GM12878 (cell line): ENCODE results near the gene GPSM3. TPM values are rescaled to one million over a fixed set of nuclear protein-coding genes. Genes with fewer than 3 reads are reported as not detected.

Experiments used
- ATAC-seq: fragments of 200-7000 bp; cut with Tn5 transposase; 3 replicates; pipeline ENCODE4 v1.9.1; 2020; ENCODE audit warnings: mild to moderate bottlenecking, moderate library complexity
- BruUV-seq: library from RNA; stranded (reverse); fragments of 400-500 nt; replicated peaks from 2 replicates; lab custom pipeline; 2021; lab: Mats Ljungman, UMichigan
- CTCF ChIA-PET: fragments of 300-600 bp; sonication (Branson Sonifier 250); formaldehyde crosslinking; extraction: SDS; loops from one replicate; lab custom pipeline; 2021; ENCODE audit warnings: inconsistent platforms; lab: Yijun Ruan, JAX
- POLR2A ChIA-PET: fragments of 350-600 bp; formaldehyde crosslinking; extraction: SDS; loops from one replicate; lab custom pipeline; 2021; ENCODE audit warnings: inconsistent platforms; lab: Charles Lee
- RAD21 ChIA-PET: fragments of 300-600 bp; sonication (Branson Sonifier 250); formaldehyde crosslinking; loops from one replicate; lab custom pipeline; 2023; ENCODE audit warnings: antibody characterized with exemption; ENCODE audit not compliant: unreplicated experiment; lab: Charles Lee
- SMC1A ChIA-PET: fragments of 300-600 bp; sonication (Branson Sonifier 250); formaldehyde crosslinking; loops from one replicate; lab custom pipeline; 2023; ENCODE audit not compliant: unreplicated experiment, uncharacterized antibody; lab: Charles Lee
- DNase-seq: peaks from one replicate; pipeline ENCODE4 v3.0.0-alpha.2; 2011; ENCODE audit warnings: low read depth, low spot score
- FAIRE-seq: peaks from 3 replicates; lab custom pipeline; 2011; peaks lifted over from hg19 to GRCh38; lab: Jason Lieb, UNC
- H2AFZ ChIP-seq: 2 replicates; pipeline ENCODE4 v1.6.0; 2011; ENCODE audit warnings: low read depth, low read length, control low read depth; ENCODE audit not compliant: control insufficient read depth
- H3K27ac ChIP-seq: 2 replicates; pipeline ENCODE4 v1.5.1; 2011; ENCODE audit warnings: control low read depth; ENCODE audit not compliant: control insufficient read depth, insufficient read depth
- H3K27me3 ChIP-seq, 2 experiments: replicated peaks in 1 of 2; 2 replicates each; pipeline versions ENCODE4 v1.6.0 to v1.6.1; 2011; ENCODE audit warnings: low read length in 1 of 2; ENCODE audit not compliant: control insufficient read depth in 2 of 2, insufficient read depth in 2 of 2
- H3K36me3 ChIP-seq, 2 experiments: 2 replicates each; pipeline ENCODE4 v1.5.1; 2011; ENCODE audit warnings: low read length in 1 of 2; ENCODE audit not compliant: control insufficient read depth in 2 of 2, insufficient read depth in 2 of 2
- H3K4me1 ChIP-seq: 2 replicates; pipeline ENCODE4 v1.6.1; 2011; ENCODE audit warnings: mild to moderate bottlenecking, low read length, moderate library complexity, mixed read lengths; ENCODE audit not compliant: control insufficient read depth, insufficient read depth
- H3K4me2 ChIP-seq: 2 replicates; pipeline ENCODE4 v1.6.0; 2011; ENCODE audit warnings: control low read depth; ENCODE audit not compliant: control insufficient read depth, insufficient read depth
- H3K4me3 ChIP-seq: fragments of 200-600 bp; sonication (generic); 2 replicates; pipeline ENCODE4 v1.5.1; 2016
- H3K79me2 ChIP-seq: 2 replicates; pipeline ENCODE4 v1.6.0; 2011; ENCODE audit warnings: low read length; ENCODE audit not compliant: control insufficient read depth, insufficient read depth
- H3K9ac ChIP-seq: 2 replicates; pipeline ENCODE4 v1.8.0; 2011; ENCODE audit warnings: low read length, control low read depth, mixed read lengths; ENCODE audit not compliant: control insufficient read depth, insufficient read depth
- H3K9me3 ChIP-seq: replicated peaks from 3 replicates; pipeline ENCODE4 v1.5.1; 2011; ENCODE audit warnings: mild to moderate bottlenecking, low read length; ENCODE audit not compliant: control insufficient read depth, insufficient read depth
- H4K20me1 ChIP-seq: 2 replicates; pipeline ENCODE4 v1.6.0; 2011; ENCODE audit not compliant: control insufficient read depth, insufficient read depth
- FOXM1 ChIP-seq: IDR thresholded peaks from 2 replicates; pipeline ENCODE4 v1.6.1; 2012; ENCODE audit warnings: low read depth, mild to moderate bottlenecking, inconsistent platforms, low read length, moderate library complexity
- NR2C2 ChIP-seq: IDR thresholded peaks from 2 replicates; pipeline ENCODE4 v1.6.1; 2011; ENCODE audit warnings: borderline replicate concordance, low read depth; ENCODE audit not compliant: control insufficient read depth, insufficient read length
- ZNF384 ChIP-seq: IDR thresholded peaks from 2 replicates; pipeline ENCODE4 v1.6.1; 2012; ENCODE audit warnings: low read depth, mild to moderate bottlenecking, low read length, improper control_type of control experiment, borderline replicate concordance
- WGBS: methylation state at CpG from one replicate; pipeline ENCODE4 v1.1.6; 2016; ENCODE audit warnings: low lambda C conversion rate; ENCODE audit not compliant: insufficient replicate concordance, insufficient coverage; ENCODE audit errors: missing lambda C conversion rate; 5-methylcytosine and 5-hydroxymethylcytosine counted together
- in situ Hi-C: fragments of 300-500 bp; cut with MboI; formaldehyde crosslinking; loops from 9 replicates; pipeline ENCODE4 v1.14.3; 2018; ENCODE audit warnings: mixed read lengths
- intact Hi-C: fragments of 100-400 bp; cut with micrococcal nuclease; formaldehyde crosslinking; loops from one replicate; pipeline ENCODE4 v1.14.2; 2022; ENCODE audit not compliant: unreplicated experiment
- polyA plus RNA-seq, 11 experiments: library from polyadenylated mRNA; depleted of rRNA in 4 of 11; unstranded in 6 of 11; stranded (reverse) in 5 of 11; fragments of >200 nt; fragmentation: Nextera tagmentation in 4 of 11; fragmentation: Illumina TruSeq in 1 of 11; extraction: Ambion mirVana in 4 of 11; extraction: Trizol in 1 of 11; gene quantifications; 1 replicate in 1 of 11; 2 replicates in 10 of 11; pipeline versions ENCODE4 v1.2.1 to v1.2.3, GENCODE V29; 2011 to 2016; ENCODE audit warnings: inconsistent platforms in 2 of 11, missing spikeins in 2 of 11, low read depth in 1 of 11
- total RNA-seq, 4 experiments: library from RNA; depleted of rRNA in 3 of 4; stranded (reverse); fragments of >200 nt in 3 of 4; fragmentation: Illumina TruSeq in 1 of 4; extraction: Trizol in 1 of 4; gene quantifications; 2 replicates each; pipeline versions ENCODE4 v1.2.1 to v1.2.3, GENCODE V29; 2013 to 2021
- TF ChIP-seq, protein P1 (sequence below): IDR thresholded peaks from 2 replicates; pipeline ENCODE4 v1.6.1; 2011; ENCODE audit warnings: borderline replicate concordance, low read depth, mild to moderate bottlenecking, moderate library complexity, low read length; ENCODE audit not compliant: insufficient read depth, poor library complexity, severe bottlenecking

Gene GPSM3
- total and polyA plus RNA-seq, 10 of the 15 experiments (the other 5 are each of a cell fraction or from before 2014, with no cell fraction given) = 22.0 to 137 (median 113) TPM

DNA sequence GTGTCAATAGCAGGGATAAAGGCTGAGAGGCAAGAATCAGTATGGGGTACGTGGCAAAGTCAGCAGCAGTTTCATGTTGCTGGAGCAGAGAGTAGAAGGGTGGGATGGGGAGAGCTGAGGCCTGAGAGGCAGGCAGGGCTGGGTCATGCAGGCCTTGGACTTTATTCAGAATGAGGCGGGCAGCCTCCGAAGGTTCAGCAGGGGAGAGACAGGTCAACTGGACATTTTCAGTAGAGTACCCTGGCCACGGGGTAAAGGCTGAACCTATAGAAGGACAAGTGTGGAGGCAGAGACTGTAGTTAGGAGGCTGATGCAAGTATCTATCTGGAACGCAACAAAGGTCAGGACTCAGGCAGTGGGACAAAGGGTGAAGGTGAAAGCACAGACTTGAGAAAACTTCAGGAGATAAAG, 17.8 kb upstream of the GPSM3 start (continued):
- TF ChIP-seq, protein P1, sequence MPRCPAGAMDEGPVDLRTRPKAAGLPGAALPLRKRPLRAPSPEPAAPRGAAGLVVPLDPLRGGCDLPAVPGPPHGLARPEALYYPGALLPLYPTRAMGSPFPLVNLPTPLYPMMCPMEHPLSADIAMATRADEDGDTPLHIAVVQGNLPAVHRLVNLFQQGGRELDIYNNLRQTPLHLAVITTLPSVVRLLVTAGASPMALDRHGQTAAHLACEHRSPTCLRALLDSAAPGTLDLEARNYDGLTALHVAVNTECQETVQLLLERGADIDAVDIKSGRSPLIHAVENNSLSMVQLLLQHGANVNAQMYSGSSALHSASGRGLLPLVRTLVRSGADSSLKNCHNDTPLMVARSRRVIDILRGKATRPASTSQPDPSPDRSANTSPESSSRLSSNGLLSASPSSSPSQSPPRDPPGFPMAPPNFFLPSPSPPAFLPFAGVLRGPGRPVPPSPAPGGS = no peak

DNA sequence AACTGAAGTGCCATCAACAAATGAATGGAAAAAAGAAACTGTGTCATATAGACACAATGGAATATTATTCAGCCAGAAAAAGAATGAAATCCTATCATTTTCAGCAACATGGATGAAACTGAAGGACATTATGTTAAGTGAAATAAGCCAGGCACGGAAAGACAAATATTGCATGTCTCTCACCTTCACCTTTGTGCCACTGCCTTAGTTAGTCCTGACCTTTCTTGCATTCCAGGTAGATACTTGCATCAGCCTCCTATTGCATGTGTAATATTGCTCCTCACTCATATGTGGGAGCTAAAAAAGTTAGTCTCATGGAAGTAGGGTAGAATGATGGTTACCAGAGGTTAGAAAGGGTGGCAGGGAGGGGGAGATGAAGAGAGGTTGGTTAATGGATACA, 16.6 kb upstream of the GPSM3 start:
- in situ Hi-C loops = no loop called here
- intact Hi-C loops = no loop called here
- Histone ChIP-seq H3K9me3 (no peaks in the 10 kb centered on the region), H3K27me3 (no peaks in the 10 kb centered on the region; a peak in 2 of 4 replicates), H3K79me2 (no peaks in the 10 kb centered on the region), H3K4me1 (no peaks in the 10 kb centered on the region), H3K4me2 (no peak overlapping the region), H3K27ac (no peak overlapping the region), H2AFZ (no peak overlapping the region), H3K9ac (no peak overlapping the region), H4K20me1 (no peaks in the 10 kb centered on the region), H3K4me3 (no peak overlapping the region), H3K36me3 (no peaks in the 10 kb centered on the region)
- DNase-seq (no peak), ATAC-seq (no peak), FAIRE-seq (no peak)
- ChIA-PET RAD21 (no interaction called here), CTCF (interaction anchor here (1.2 kb wide), 1 partner anchor 588 kb away, joined by 4 read pairs; no protein-coding TSS in a partner anchor), SMC1A (interaction anchor here (0.6 to 1.5 kb wide), 2 partner anchors 11 to 13 kb away, joined by 3 read pairs; no protein-coding TSS in a partner anchor), POLR2A (no interaction called here)
- TF ChIP-seq FOXM1 (no peak), NR2C2 (no peak), ZNF384 (no peak)
- BruUV-seq = no TSS peak
- WGBS = 29% methylated on average over 1 of the region's 1 CpG
